ENCODE results near the gene THNSL1. TPM values are rescaled to one million over a fixed set of nuclear protein-coding genes. Genes with fewer than 3 reads are reported as not detected.

The THNSL1 gene
- total RNA-seq, 6 experiments from 2014 or later, result 4.9 to 13.6 (median 7.6) TPM

GRCh38 chr10:24988831-24989640 is 27.4 kb upstream of the THNSL1 start:
- H3K4me1 ChIP-seq, result peaks cover 0 to 10% (median 0%) of the 10 kb centered on the region in 4 donors
- DNase-seq, result no peak
- H3K9me3 ChIP-seq, result no peaks in the 10 kb centered on the region
- intact Hi-C loops (cut with DNase I), result no loop called here
- no peaks in the 10 kb centered on the region for H3K36me3 ChIP-seq
- 47% methylated on average over 12 of the region's 12 CpGs for WGBS (ENCODE audit: insufficient coverage, low coverage, low lambda C conversion rate, missing lambda C conversion rate)
- no peaks in the 10 kb centered on the region for H3K27me3 ChIP-seq
- H3K4me3 ChIP-seq, result no peak overlapping the region
- no peak overlapping the region for H3K27ac ChIP-seq
- TF ChIP-seq POLR2A (IDR thresholded peaks at IDR 0.05) (no peak), CTCF (IDR thresholded peaks at IDR 0.05) (no peak)
- ATAC-seq, result peak in 2 of 4 donors; percentile 18 to 43

- Histone ChIP-seq H3K27me3 (no peaks in the 10 kb centered on the region), H3K36me3 (no peaks in the 10 kb centered on the region), H3K27ac (no peak overlapping the region), H3K4me1 (peaks cover 0 to 10% (median 0%) of the 10 kb centered on the region in 4 donors), H3K9me3 (no peaks in the 10 kb centered on the region), H3K4me3 (no peak overlapping the region)
- intact Hi-C loops (cut with DNase I), result loop anchor here in 1 of 2 donors (10.0 kb wide), 1 partner anchor 345 kb away; no protein-coding TSS in a partner anchor
- ATAC-seq (no peak), DNase-seq (no peak)
- TF ChIP-seq CTCF (IDR thresholded peaks at IDR 0.05) (peak; percentile 11 to 34 (median 18)), POLR2A (IDR thresholded peaks at IDR 0.05) (no peak)
- WGBS (ENCODE audit: insufficient coverage, low coverage, low lambda C conversion rate, missing lambda C conversion rate), result 15% methylated on average over 1 of the region's 1 CpG
These were observed 26.5 kb upstream of the THNSL1 start for GRCh38 chr10:24989867-24990266.

GRCh38 chr10:24991298-24991697 is 25.1 kb upstream of the THNSL1 start:
- ATAC-seq, result no peak
- intact Hi-C loops (cut with DNase I), result loop anchor here in 1 of 2 donors (10.0 kb wide), 1 partner anchor 346 kb away; no protein-coding TSS in a partner anchor
- DNase-seq, result no peak
- 88% methylated on average over 8 of the region's 13 CpGs for WGBS (ENCODE audit: insufficient coverage, low coverage, low lambda C conversion rate, missing lambda C conversion rate)
- no peak overlapping the region for H3K27ac ChIP-seq
- no peak for TF ChIP-seq POLR2A (IDR thresholded peaks at IDR 0.05)
- no peaks in the 10 kb centered on the region for H3K27me3 ChIP-seq
- no peaks in the 10 kb centered on the region for H3K9me3 ChIP-seq
- peaks cover 0 to 10% (median 0%) of the 10 kb centered on the region in 4 donors for H3K4me1 ChIP-seq
- no peaks in the 10 kb centered on the region for H3K36me3 ChIP-seq
- H3K4me3 ChIP-seq, result no peak overlapping the region

GRCh38 chr10:24992512-24993133 is 23.8 kb upstream of the THNSL1 start:
- 74% methylated on average over 3 of the region's 3 CpGs for WGBS (ENCODE audit: insufficient coverage, low coverage, low lambda C conversion rate, missing lambda C conversion rate)
- Histone ChIP-seq H3K9me3 (no peaks in the 10 kb centered on the region), H3K27ac (no peak overlapping the region), H3K4me1 (peaks cover 0 to 10% (median 0%) of the 10 kb centered on the region in 4 donors), H3K36me3 (no peaks in the 10 kb centered on the region), H3K4me3 (no peak overlapping the region), H3K27me3 (no peaks in the 10 kb centered on the region)
- no peak for ATAC-seq
- intact Hi-C loops (cut with DNase I), result loop anchor here in 1 of 2 donors (10.0 kb wide), 1 partner anchor 348 kb away; no protein-coding TSS in a partner anchor
- no peak for DNase-seq
- no peak for TF ChIP-seq CTCF (IDR thresholded peaks at IDR 0.05)
- no peak for TF ChIP-seq POLR2A (IDR thresholded peaks at IDR 0.05)
